ENCODE data around the gene FCSK.
"Not testable (repeated sequence)": the region's sequence is repeated elsewhere in the genome, so short reads cannot be mapped to it uniquely, and the experiment has no call there.

FCSK gene

DNA sequence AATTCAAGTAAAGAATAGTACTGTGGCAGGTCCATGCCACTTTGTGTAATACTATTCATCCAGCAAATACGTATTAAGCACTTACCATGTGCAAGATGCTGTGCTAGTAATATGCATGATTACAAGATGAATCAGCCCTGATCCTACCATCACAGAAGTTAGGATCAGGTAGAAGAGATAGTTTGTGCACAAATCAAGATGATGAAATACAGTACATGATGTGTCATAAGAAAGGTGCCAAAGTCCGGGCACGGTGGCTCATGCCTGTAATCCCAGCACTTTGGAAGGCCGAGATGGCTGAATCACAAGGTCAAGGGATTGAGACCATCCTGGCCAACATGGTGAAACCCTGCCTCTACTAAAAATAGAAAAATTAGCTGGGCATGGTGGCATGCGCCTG is 58.1 kb downstream of the FCSK start:
- DNase-seq: no peak
- Mint-ChIP-seq H3K4me3 (no peak overlapping the region), H3K27me3 (no peaks in the 10 kb centered on the region), H3K27ac (no peak overlapping the region), H3K4me1 (peaks cover 8% of the 10 kb centered on the region), H3K9me3 (no peaks in the 10 kb centered on the region)
- ATAC-seq: no peak

DNA sequence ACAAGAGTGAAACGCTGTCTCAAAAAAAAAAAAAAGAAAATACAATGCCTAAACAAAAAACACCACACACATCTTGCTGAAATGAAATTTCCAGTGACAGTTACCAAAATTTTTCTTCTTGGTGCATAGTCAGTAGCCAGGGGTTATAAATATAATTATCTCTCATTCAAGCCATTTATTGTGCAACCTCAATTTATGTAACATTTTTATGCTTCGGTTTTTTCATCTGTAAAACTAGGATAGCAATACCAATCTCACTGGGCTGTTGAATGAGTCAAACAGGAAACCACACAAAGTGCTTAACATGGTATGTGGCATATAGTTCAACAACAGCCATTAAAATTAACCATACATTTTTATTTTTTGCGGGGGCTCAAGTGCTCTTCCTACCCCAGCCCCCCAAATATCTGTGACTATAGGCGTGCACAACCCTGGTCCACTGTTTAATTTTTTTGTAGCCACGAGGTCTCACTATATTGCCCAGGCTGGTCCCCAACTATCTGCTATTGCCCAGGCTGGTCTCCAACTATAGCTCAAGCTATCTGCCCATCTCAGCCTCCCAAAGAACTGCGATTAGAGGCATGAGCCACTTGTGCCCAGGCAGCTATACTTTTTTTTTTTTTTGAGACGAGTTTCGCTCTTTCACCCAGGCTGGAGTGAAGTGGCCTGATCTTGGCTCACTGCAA is 66.4 kb downstream of the FCSK start:
- Mint-ChIP-seq H3K27ac (peak overlapping the region in 1 of 2 donors; percentile 34), H3K9me3 (no peaks in the 10 kb centered on the region), H3K4me1 (peaks cover 35% of the 10 kb centered on the region), H3K4me3 (peak overlapping the region; percentile 45 to 73), H3K27me3 (no peaks in the 10 kb centered on the region)
- DNase-seq (peak; percentile 16), ATAC-seq (peak; percentile 78)

DNA sequence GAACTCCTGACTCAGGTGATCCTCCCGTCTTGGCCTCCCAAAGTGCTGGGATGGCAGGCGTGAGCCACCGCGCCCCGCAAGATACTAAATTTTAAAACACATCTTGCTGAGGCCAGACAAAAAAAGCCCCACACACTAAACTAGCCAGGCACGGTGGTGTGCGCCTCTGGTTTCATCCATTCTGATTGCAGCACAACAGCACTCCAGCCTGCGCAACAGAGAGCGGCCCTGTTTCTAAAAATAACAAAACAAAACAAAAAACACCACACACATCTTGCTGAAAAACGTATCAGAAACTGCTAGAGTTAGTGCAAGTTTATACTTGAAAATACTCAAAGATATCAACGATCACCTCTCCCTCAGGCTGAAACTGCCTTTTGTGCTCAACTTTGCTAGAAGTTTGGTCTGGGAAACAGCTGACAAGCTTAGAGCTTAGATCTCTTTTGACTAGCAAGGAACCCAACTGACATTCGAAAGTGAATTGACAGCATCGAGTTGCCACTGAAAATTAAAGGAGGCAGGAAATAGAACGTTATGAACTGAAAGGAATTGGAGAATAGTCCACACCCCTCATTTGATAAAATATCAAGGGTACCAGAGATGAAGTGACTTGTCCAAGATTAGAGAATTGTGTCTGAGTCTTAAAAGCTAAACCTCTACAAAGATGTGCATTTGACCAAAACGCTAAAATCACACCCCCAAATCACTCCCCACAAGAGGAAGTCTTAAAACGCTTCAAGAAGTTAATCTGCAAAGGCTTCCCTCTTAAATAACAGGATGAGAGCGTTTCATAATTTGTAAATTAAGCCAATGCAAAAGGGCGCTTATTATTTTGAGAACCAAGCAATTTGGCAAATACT is 68.1 kb downstream of the FCSK start:
- Mint-ChIP-seq H3K4me1 (peaks cover 49% of the 10 kb centered on the region), H3K27ac (peak overlapping the region; percentile 100), H3K9me3 (no peaks in the 10 kb centered on the region), H3K27me3 (no peaks in the 10 kb centered on the region), H3K4me3 (peak overlapping the region; percentile 91 to 96)
- DNase-seq: no peak
- ATAC-seq: no peak

GRCh38 chr16:70523076-70523742 is 68.8 kb downstream of the FCSK start, which contains the start of gene COG4:
COG4 (minus strand) TSS chr16:70523554; CDS start chr16:70523543, 11 bp downstream.
- Mint-ChIP-seq H3K27ac (peak within 1 kb of the TSS; percentile 100), H3K4me1 (peaks cover 56% of the 10 kb centered on the region), H3K9me3 (no peaks in the 10 kb centered on the region), H3K27me3 (no peaks in the 10 kb centered on the region), H3K4me3 (peak within 1 kb of the TSS; percentile 91 to 96)
- DNase-seq (peak; percentile 89 to 92), ATAC-seq (peak; percentile 80)

DNA sequence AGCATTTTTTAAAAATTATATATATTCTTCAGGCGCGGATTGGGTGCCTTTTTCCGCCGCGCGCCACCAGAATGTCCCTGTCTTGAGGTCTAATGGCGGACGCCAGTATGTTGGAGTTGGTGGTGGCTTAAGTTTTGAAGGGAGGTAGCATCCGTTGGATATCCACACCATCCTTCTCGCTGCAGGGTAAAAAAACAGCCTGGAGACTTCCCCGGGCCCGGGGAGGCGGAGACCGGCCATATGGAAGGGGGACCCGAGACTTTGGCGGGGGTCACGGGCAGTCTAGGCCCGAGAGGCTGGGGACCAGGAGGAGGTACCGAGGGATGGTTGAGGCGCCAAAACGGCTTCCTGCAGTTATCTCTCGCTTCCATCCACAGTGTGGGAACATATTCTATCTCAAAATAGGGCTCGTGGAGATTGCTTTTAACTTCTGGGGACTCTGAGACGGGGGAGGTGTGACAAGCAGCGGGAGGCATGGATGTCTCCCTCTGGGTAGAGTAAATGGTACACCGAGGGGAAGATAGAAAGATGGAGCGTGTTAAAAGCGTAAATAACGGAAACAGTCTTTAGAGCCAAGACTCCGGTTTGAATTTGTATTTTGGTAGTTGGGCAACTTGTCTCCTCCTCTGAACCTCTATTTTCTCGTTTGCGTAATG is 69.5 kb downstream of the FCSK start, which contains the start of gene SF3B3:
Gene SF3B3 (plus strand): TSS at position 74 of the 656 bp plus-strand sequence. CDS start 2,841 bp downstream, outside the sequence.
- Mint-ChIP-seq H3K27ac (peak within 1 kb of the TSS; percentile 100), H3K27me3 (no peaks in the 10 kb centered on the region), H3K9me3 (no peaks in the 10 kb centered on the region), H3K4me3 (peak within 1 kb of the TSS; percentile 91 to 96), H3K4me1 (peaks cover 63% of the 10 kb centered on the region)
- ATAC-seq (peak; percentile 66), DNase-seq (peak; percentile 81)

DNA sequence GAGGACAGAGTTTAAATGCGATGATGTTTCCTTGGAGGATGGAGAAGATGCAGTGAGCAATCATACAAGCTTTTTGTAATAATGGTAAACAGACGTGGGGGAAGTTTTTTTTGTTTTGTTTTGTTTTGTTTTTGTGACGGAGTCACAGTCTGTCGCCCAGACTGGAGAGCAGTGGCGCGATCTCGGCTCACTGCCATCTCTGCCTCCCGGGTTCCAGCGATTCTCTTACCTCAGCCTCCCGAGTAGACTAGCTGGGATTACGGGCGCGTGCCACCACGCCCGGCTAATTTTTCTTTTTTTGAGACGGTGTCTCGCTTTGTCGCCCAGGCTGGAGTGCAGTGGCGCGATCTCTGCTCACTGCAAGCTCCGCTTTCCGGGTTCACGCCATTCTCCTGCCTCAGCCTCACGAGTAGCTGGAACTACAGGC is 70.0 kb downstream of the FCSK start:
- ATAC-seq, H3K9me3 Mint-ChIP-seq, H3K27me3 Mint-ChIP-seq: not testable (repeated sequence)
- Mint-ChIP-seq H3K4me1 (peaks cover 68% of the 10 kb centered on the region), H3K4me3 (peak overlapping the region; percentile 91 to 96), H3K27ac (peak overlapping the region; percentile 100)
- DNase-seq: peak; percentile 31 to 37

- Mint-ChIP-seq H3K27me3 (no peaks in the 10 kb centered on the region), H3K27ac (peak overlapping the region in 1 of 2 donors; percentile 3), H3K9me3 (no peaks in the 10 kb centered on the region), H3K4me1 (peaks cover 56% of the 10 kb centered on the region), H3K4me3 (peak overlapping the region; percentile 81 to 96)
- DNase-seq (no peak), ATAC-seq (no peak)
Measured at GRCh38 chr16:70526403-70526802, 72.0 kb downstream of the FCSK start.

DNA sequence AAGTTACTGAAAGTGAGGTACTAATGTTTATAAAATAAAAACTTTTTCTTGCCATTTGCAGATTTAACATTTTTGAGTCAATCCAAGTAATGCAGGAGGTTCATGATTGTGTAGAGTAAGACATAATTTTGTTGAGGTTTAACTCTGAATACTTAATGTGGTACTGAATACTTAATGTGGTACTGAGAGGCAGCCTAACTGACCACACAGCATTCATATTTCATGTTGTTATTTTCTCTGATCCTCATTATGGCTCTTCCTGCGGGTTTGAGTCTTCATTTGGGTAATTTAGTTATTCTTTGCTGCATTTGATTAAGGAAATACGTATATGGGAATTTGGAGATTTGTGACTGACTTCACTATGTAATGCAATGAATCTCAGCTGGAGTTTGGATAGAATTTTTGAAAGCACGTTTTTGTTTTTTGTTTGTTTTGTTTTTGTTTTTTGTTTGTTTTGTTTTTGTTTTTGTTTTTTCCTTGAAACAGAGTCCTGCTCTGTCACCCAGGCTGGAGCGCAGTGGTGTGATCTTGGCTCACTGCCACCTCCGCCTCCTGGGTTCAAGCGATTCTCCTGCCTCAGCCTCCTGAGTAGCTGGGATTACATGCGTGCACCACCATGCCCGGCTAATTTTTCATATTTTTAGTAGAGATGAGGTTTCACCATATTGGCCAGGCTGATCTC is 73.1 kb downstream of the FCSK start:
- DNase-seq: no peak
- Mint-ChIP-seq H3K27me3 (no peaks in the 10 kb centered on the region), H3K4me3 (peak overlapping the region; percentile 81 to 96), H3K27ac (peak overlapping the region in 1 of 2 donors; percentile 1), H3K9me3 (no peaks in the 10 kb centered on the region), H3K4me1 (peaks cover 48% of the 10 kb centered on the region)
- ATAC-seq: peak; percentile 65

GRCh38 chr16:70529051-70529777 is 74.8 kb downstream of the FCSK start:
- peak overlapping the region; percentile 78 to 81 for H3K4me3 Mint-ChIP-seq
- ATAC-seq (no peak), DNase-seq (no peak)
- H3K4me1 Mint-ChIP-seq: peaks cover 54% of the 10 kb centered on the region
- H3K9me3 Mint-ChIP-seq: no peaks in the 10 kb centered on the region
- H3K27ac Mint-ChIP-seq: peak overlapping the region; percentile 74 to 89
- no peaks in the 10 kb centered on the region for H3K27me3 Mint-ChIP-seq

All from stimulated activated naive CD8-positive, alpha-beta T cell treated with anti-CD3 and anti-CD28 coated beads, Interleukin-15, amount 100 ng/mL, for 72 hours (primary cell).